Activated CD4-positive, alpha-beta T cell treated with anti-CD3 and anti-CD28 coated beads, Interleukin-2, amount 50 U/mL, for 48 hours (primary cell): ENCODE results near the gene ODAD3.
"Not testable (repeated sequence)": the region's sequence is repeated elsewhere in the genome, so short reads cannot be mapped to it uniquely, and the experiment has no call there.

Source experiments
- DNase-seq, 2 experiments: peaks; one replicate each; pipeline ENCODE4 v3.0.0-alpha.2; 2020

ODAD3 gene

DNA sequence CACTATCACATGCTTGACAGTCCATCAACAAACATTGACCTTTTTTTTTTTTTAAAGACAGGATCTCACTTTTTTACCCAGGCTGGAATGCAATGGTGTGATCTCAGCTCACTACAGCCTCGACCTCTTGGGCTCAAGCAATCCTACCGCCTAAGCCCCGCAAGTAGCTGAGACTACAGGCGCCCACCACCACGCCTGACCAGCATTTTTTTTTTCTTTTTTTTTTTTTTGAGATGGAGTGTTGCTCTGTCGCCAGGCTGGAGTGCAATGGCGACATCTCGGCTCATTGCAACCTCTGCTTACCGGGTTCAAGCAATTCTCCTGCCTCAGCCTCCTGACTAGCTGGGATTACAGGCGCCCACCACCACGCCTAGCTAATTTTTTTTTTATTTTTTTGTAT, 24.0 kb upstream of the ODAD3 start:
- DNase-seq = not testable (repeated sequence)

DNA sequence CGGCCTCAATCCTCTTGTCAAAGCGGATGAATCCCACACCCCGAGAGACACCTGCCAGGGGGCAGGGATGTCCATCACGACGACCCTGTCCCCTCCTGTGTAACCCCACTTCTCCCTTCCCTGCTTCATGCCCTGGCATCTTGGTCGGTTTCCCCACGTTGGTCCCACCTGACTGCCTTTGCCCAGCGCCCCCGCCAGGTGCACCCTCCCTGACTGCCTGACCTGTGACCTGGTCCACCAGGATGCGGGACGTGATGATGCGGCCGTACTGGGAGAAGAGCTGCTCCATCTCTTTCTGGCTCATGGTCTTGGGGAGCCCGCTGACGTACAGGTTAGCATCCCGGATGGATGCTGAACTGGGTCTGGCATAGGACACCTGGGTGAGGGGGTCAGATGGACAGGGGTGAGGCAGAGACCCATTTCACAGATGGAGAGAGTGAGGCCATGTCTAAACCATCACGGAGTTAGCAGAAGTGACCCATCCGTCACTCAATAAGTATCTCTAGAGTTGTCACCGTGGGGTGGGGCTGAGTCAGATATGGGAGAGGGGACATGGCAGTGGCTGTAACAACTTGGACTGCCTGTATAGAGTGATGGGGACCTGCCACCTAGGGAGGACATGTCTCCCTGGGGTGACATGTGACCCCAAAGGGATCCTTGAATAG, 23.4 kb upstream of the ODAD3 start:
- DNase-seq = no peak

DNA sequence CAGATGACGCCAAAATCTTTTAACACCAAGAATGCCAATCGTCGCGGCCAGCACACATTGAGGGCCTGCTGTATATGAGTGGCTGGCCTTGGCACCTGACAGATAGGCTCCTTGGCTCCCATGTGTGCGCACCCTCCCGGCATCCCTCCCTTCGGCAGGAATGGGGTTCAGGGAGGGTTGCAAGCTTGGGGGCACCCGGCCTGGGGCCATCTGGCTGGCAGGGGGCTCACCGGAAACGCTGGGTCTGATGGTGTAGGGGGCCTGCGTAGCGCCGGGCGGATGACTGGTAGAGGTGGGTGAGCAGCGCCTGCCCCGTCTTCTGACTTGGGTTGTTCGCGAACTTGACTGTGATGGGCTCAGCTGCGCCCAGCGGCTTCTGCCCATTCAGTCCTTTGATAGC, 22.9 kb upstream of the ODAD3 start:
- no peak for DNase-seq

- DNase-seq = no peak
Measured at GRCh38 chr19:11457115-11457514, 22.2 kb upstream of the ODAD3 start.

DNA sequence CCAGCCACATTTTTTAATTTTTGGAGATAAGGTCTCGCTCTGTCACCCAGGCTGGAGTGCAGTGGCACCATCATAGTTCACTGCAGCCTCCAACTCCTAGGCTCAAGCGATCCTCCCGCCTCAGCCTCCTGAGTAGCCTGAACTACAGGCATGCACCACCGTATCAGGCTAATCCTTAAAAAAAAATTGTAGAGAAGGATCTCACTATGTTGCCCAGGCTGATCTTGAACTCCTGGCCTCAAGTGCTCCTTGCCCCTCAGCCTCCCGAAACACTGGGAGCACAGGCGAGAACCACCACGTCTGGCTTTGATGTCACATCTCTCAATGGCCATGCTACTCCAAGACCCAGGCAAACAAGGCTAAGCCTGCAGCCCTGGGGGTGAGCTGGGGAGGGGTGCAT, 21.7 kb upstream of the ODAD3 start:
- DNase-seq = no peak

DNA sequence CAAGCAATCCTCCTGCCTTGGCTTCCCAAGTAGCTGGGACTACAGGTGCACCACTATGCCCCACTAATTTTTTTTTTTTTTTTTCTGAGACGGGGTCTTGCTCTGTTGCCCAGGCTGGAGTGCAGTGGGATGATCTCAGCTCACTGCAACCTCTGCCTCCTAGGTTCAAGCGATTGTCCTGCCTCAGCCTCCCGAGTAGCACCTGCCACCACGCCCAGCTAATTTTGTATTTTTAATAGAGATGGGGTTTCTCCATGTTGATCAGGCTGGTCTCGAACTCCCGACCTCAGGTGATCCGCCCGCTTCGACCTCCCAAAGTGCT, 20.3 kb upstream of the ODAD3 start:
- not testable (repeated sequence) for DNase-seq

- DNase-seq = peak; percentile 15 to 22
Measured at GRCh38 chr19:11453468-11454341, 18.8 kb upstream of the ODAD3 start.

DNA sequence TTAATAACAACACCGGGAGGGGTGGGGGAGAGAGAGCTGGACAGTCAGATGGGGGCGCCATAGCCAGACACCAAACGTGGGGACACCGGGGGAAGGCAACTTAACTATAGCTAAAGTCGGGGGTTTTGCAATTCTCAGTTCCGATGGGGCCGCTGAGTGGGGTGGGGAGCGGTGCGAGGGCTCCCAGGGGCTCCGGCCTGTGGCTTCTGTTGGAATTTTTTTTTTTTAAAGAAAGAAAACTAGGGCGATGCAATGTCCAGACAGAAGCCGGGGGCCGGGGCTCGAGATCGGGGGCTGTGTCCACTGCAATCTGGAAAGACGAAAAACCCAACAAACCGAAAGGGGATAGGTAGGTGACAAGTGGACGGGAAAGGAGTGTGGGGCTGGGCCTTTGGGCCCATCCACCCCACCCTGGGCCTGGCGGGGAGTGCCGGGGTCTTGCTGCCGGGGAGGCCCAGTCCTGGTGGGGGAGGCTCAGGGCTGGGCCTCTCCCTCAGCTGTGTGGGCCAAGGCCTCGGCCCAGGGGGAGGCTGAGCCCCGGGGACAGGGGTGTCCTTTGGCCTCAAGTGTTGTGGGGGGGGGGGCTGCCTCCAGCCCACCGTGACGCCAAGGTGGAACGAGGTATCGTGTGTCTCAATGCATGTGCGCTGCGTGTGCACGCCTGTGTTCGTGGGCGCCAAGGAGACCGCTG, 17.8 kb upstream of the ODAD3 start:
- no peak for DNase-seq

- no peak for DNase-seq
Measured at GRCh38 chr19:11451871-11452619, 17.1 kb upstream of the ODAD3 start.

GRCh38 chr19:11451327-11451870, 16.5 kb upstream of the ODAD3 start:
- DNase-seq = no peak

DNA sequence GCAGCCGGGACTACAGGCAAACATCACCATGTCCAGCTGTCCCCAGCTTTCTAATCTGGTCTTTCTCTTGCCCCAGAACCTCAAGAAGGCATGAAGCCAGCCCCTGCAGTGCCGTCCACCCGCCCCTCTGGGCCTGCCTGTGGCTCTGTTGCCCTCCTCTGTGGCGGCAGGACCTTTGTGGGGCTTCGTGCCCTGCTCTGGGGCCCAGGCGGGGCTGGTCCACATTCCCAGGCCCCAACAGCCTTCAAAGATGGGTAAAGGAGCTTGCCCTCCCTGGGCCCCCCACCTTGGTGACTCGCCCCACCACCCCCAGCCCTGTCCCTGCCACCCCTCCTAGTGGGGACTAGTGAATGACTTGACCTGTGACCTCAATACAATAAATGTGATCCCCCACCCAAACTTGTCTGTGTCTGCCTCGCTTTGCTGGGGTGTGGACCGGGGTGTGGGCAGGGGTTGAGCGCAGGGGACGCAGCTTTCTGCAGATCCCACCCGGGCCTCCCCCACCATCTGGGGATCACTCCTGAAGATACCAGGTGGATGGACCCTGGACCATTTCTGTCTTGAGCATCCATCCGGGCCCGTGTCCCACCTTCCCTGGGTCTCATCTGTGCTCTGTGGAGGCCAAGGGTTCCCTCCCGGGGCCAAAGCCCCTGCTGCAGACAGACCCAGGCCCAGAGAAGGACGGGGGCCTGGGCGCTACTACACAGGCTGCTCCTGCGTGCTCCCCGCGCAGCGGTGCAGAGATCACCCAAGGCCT, 15.8 kb upstream of the ODAD3 start:
- no peak for DNase-seq

DNA sequence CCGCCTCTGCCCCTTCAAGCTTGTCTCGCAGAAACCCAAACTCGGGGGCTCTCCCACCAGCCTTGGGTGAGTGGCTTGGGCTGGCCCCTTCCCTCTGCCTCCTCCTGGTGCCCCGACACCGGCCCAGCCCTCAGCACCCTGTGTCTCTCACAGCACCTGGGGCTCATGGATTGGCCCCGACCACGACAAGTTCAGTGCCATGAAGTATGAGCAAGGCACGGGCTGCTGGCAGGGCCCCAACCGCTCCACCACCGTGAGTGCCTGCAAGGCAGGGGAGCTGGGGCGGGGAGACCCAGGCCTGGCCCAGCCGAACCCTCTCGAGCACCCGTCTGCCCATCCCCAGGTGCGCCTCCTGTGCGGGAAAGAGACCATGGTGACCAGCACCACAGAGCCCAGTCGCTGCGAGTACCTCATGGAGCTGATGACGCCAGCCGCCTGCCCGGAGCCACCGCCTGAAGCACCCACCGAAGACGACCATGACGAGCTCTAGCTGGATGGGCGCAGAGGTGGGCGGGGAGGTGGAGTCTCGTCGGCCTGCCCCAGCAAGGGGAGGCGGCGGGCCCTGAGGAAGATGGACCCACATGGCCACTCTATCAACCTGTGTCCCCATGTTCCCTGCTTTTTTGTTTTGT, 14.1 kb upstream of the ODAD3 start:
- DNase-seq = no peak

GRCh38 chr19:11448410-11448809, 13.5 kb upstream of the ODAD3 start:
- DNase-seq = no peak

GRCh38 chr19:11447347-11448262, 12.7 kb upstream of the ODAD3 start:
- no peak for DNase-seq

GRCh38 chr19:11446652-11447301, 11.9 kb upstream of the ODAD3 start:
- DNase-seq = peak; percentile 44 to 56

DNA sequence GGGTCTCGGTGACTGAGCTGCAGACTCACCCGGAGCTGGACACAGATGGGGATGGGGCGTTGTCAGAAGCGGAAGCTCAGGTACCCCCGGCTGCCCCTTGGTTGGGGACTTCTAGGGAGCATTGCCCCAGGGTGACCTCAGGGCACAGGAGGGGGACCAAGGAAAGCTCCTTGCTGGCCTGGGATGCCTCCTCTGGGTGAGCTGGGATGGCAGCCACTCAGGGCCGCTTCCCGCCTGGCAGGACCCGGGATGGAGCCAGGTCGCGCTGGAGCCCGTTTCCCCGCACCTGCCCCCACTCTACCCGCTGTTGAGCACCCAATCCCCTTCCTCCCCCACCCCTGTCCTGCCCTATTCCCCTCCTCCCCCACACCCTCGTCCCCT, 11.3 kb upstream of the ODAD3 start:
- no peak for DNase-seq

- no peak for DNase-seq
Measured at GRCh38 chr19:11445141-11445540, 10.2 kb upstream of the ODAD3 start.

- DNase-seq = no peak
Measured at GRCh38 chr19:11444059-11444458, 9.1 kb upstream of the ODAD3 start.

DNA sequence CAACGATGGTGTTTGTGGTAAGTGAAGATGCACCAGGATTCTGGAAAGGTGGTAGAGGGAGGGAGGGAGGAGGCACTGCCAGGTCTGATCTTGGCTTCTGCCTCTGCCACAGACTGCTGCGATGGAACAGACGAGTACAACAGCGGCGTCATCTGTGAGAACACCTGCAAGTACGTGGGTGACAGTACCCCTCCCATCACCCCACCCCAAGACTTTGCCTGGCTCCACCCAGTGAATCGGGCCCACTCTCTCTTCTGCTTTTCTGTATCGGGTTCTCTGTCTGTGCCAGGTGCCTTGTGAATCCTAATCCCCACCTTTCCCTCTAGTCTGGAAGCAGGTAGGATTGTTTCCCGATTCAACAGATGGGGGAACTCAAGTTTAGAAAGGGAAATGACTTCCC, 3.0 kb upstream of the ODAD3 start:
- no peak for DNase-seq

- peak; percentile 30 to 33 for DNase-seq
Measured at GRCh38 chr19:11435833-11436313, 952 bp upstream of the ODAD3 start.
